SK-N-MC (cell line): Measurements from ENCODE around the gene DGKH.

ENCODE experiments used
- EZH2 ChIP-seq: fragments of 200-600 bp; sonication (generic); IDR thresholded peaks from one replicate; pipeline ENCODE4 v1.6.1; 2017; ENCODE audit warnings: antibody characterized with exemption
- POLR2AphosphoS5 ChIP-seq: IDR thresholded peaks from 2 replicates; pipeline ENCODE4 v1.6.1; 2012; ENCODE audit warnings: mild to moderate bottlenecking, low read depth, low read length, borderline replicate concordance

GRCh38 chr13:42110410-42111155 lies 62.1 kb downstream of the DGKH start:
- TF ChIP-seq POLR2AphosphoS5 (no peak), EZH2 (no peak)
